ENCODE results near the gene JAML.

DNA sequence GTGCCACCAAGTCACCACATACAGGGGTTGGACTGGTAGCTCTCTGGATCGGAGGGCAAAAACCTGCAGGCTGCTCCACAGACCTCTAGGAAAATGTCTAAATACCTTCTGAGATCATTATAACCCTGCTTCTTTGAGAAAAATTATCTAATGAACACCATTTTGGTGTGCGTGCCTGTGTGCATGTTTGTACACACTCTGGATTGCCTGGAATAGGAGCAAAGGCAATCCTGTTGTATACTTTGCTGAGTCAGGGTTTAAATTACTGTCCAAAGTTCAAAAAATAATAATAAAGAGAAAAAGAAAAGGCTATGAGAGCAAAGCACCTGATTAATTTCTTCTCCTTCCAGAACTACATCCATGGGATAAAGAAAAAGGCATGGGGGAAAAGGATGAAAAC is 11.0 kb downstream of the JAML start:
- TF ChIP-seq, protein P1, sequence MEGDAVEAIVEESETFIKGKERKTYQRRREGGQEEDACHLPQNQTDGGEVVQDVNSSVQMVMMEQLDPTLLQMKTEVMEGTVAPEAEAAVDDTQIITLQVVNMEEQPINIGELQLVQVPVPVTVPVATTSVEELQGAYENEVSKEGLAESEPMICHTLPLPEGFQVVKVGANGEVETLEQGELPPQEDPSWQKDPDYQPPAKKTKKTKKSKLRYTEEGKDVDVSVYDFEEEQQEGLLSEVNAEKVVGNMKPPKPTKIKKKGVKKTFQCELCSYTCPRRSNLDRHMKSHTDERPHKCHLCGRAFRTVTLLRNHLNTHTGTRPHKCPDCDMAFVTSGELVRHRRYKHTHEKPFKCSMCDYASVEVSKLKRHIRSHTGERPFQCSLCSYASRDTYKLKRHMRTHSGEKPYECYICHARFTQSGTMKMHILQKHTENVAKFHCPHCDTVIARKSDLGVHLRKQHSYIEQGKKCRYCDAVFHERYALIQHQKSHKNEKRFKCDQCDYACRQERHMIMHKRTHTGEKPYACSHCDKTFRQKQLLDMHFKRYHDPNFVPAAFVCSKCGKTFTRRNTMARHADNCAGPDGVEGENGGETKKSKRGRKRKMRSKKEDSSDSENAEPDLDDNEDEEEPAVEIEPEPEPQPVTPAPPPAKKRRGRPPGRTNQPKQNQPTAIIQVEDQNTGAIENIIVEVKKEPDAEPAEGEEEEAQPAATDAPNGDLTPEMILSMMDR (conservative IDR thresholded peaks at IDR 0.05; ENCODE audit: low read length): no peak
- no peak for TF ChIP-seq EZH2phosphoT487 (IDR thresholded peaks at IDR 0.05; ENCODE audit: borderline replicate concordance)
